DND-41 (cell line): Measurements from ENCODE around the gene TPD52L1.

Experiments
- CTCF ChIP-seq: IDR thresholded peaks from 2 replicates; pipeline ENCODE4 v1.5.1; 2012; ENCODE audit warnings: borderline replicate concordance, low read length, moderate library complexity, mild to moderate bottlenecking; ENCODE audit not compliant: poor library complexity, severe bottlenecking; ENCODE audit errors: extremely low read depth
- EZH2 ChIP-seq: IDR thresholded peaks from 3 replicates; pipeline ENCODE4 v1.6.1; 2012; ENCODE audit warnings: borderline replicate concordance, low read depth, mild to moderate bottlenecking, moderate library complexity, low read length, inconsistent platforms; ENCODE audit not compliant: severe bottlenecking

DNA sequence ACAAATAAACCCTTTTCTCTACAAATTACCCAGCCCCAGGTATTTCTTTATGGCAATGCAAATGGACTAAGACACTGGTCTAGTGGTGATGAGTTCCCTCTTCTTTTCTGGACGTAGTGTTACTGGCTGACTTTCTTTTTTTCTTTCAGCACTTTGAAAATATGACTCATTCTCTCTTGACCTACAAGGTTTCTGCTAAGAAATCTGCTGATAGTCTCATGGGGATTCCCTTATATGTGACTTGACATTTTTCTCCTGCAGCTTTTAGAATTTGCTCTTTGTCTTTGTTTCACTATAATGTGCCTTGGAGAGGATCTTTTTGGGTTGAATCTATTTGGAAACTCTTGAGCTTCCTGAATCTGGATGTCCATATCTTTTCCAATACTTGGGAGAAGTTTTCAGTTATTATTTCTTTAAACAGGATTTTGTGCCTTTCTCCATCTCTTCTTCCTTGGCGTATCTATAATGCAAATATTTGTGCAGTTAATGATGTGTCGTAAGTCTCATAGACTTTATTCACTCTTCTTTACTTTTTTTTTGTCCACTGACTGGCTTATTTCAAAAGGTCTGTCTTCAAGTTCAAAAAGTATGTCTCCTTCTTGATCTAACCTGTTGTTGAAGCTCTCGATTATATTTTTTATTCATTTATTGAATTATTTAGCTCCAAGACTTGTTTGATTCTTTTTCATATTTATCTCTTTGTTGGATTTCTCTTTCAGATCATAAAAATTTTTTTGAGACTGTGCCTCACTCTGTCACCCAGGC, 42.2 kb upstream of the TPD52L1 start:
- TF ChIP-seq CTCF (no peak), EZH2 (no peak)
